ENCODE data around the gene UBXN7. TPM values are rescaled to one million over a fixed set of nuclear protein-coding genes. Genes with fewer than 3 reads are reported as not detected.
"Not testable (repeated sequence)": the region's sequence is repeated elsewhere in the genome, so short reads cannot be mapped to it uniquely, and the experiment has no call there.

Gene UBXN7
- polyA plus RNA-seq, 1 of the 3 experiments (the other 2 are of a cell fraction), result 6.4 TPM

DNA sequence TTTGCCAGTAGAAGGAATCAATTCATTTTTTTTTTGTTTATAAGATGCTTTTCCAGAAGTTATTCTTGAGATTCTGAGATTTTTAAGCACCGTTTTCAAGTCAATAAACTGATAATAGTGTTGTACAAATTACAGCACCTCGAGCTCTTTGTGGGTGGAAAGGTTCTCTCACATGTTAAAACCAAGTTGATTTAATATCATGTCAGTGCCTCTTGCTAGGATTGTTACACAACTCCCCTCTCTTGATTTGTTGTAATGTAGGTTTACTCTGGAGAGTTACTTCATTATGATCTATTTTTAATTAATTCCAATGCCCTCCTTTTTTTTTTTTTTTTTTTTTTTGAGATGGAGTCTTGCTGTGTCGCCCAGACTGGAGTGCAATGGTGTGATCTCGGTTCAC lies 25.8 kb upstream of the UBXN7 start:
- no peak overlapping the region for H2AFZ ChIP-seq (ENCODE audit: low read depth)
- no peaks in the 10 kb centered on the region for H3K36me3 ChIP-seq (replicated peaks in 1 of 2; ENCODE audit: control insufficient read depth in 1 of 2, insufficient read depth in 2 of 2, low read length in 1 of 2)
- TF ChIP-seq NRF1 (IDR thresholded peaks at IDR 0.05; ENCODE audit: low read depth, low read length) (no peak), CHD2 (IDR thresholded peaks at IDR 0.05; ENCODE audit: low read length, partially characterized antibody) (no peak), GABPA (IDR thresholded peaks at IDR 0.05; ENCODE audit: low read depth) (no peak), YY1 (IDR thresholded peaks at IDR 0.05; ENCODE audit: low read depth) (no peak), RAD21 (IDR thresholded peaks at IDR 0.05; ENCODE audit: low read length) (no peak), GATA2 (CRISPR knock-in tag; IDR thresholded peaks at IDR 0.05) (no peak), RXRA (IDR thresholded peaks at IDR 0.05; ENCODE audit: borderline replicate concordance, low read depth) (no peak), MEF2A (IDR thresholded peaks at IDR 0.05; ENCODE audit: borderline replicate concordance, low read depth) (no peak), JUND (IDR thresholded peaks at IDR 0.05) (no peak), NFIC (IDR thresholded peaks at IDR 0.05; ENCODE audit: borderline replicate concordance) (no peak), RFX5 (IDR thresholded peaks at IDR 0.05; ENCODE audit: low read length) (no peak), SMC3 (IDR thresholded peaks at IDR 0.05; ENCODE audit: low read depth, low read length) (no peak)
- TF ChIP-seq, protein P1, sequence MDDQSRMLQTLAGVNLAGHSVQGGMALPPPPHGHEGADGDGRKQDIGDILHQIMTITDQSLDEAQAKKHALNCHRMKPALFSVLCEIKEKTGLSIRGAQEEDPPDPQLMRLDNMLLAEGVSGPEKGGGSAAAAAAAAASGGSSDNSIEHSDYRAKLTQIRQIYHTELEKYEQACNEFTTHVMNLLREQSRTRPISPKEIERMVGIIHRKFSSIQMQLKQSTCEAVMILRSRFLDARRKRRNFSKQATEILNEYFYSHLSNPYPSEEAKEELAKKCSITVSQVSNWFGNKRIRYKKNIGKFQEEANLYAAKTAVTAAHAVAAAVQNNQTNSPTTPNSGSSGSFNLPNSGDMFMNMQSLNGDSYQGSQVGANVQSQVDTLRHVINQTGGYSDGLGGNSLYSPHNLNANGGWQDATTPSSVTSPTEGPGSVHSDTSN (IDR thresholded peaks at IDR 0.05), result no peak
- TF ChIP-seq, protein P2, sequence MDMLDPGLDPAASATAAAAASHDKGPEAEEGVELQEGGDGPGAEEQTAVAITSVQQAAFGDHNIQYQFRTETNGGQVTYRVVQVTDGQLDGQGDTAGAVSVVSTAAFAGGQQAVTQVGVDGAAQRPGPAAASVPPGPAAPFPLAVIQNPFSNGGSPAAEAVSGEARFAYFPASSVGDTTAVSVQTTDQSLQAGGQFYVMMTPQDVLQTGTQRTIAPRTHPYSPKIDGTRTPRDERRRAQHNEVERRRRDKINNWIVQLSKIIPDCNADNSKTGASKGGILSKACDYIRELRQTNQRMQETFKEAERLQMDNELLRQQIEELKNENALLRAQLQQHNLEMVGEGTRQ (IDR thresholded peaks at IDR 0.05; ENCODE audit: borderline replicate concordance, low read depth, low read length), result no peak
- TF ChIP-seq, protein P3, sequence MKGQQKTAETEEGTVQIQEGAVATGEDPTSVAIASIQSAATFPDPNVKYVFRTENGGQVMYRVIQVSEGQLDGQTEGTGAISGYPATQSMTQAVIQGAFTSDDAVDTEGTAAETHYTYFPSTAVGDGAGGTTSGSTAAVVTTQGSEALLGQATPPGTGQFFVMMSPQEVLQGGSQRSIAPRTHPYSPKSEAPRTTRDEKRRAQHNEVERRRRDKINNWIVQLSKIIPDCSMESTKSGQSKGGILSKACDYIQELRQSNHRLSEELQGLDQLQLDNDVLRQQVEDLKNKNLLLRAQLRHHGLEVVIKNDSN (IDR thresholded peaks at IDR 0.05; ENCODE audit: borderline replicate concordance, low read depth), result no peak
- TF ChIP-seq, protein P4, sequence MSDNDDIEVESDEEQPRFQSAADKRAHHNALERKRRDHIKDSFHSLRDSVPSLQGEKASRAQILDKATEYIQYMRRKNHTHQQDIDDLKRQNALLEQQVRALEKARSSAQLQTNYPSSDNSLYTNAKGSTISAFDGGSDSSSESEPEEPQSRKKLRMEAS (IDR thresholded peaks at IDR 0.05; ENCODE audit: low read depth), result no peak
- H4K20me1 ChIP-seq (ENCODE audit: insufficient read depth), result no peaks in the 10 kb centered on the region
- H3K9ac ChIP-seq, result no peak overlapping the region
- H3F3A ChIP-seq (replicated peaks; ENCODE audit: insufficient read depth), result peaks cover 13% of the 10 kb centered on the region
- H3K27ac ChIP-seq (ENCODE audit: low read depth in 2 of 2, low read length in 1 of 2), result no peak overlapping the region
- H3K27me3 ChIP-seq (ENCODE audit: insufficient read depth), result no peaks in the 10 kb centered on the region
- no peak overlapping the region for H3K4me2 ChIP-seq
- ChIA-PET POLR2A (no interaction called here), CTCF (no interaction called here)
- no peaks in the 10 kb centered on the region for H3K79me2 ChIP-seq (ENCODE audit: insufficient read depth)
- no peak overlapping the region for H3K4me3 ChIP-seq (ENCODE audit: low read depth in 2 of 2, low read length in 1 of 2)
- no peaks in the 10 kb centered on the region for H3K4me1 ChIP-seq (ENCODE audit: control insufficient read depth in 1 of 2, insufficient read depth in 2 of 2, low read depth in 1 of 2, low read length in 1 of 2)
- no peaks in the 10 kb centered on the region for H3K9me3 ChIP-seq
- WGBS (ENCODE audit: low lambda C conversion rate), result 86% methylated on average over 4 of the region's 4 CpGs
- H3K9me2 ChIP-seq, result no peaks in the 10 kb centered on the region
- DNase-seq, result no peak

DNA sequence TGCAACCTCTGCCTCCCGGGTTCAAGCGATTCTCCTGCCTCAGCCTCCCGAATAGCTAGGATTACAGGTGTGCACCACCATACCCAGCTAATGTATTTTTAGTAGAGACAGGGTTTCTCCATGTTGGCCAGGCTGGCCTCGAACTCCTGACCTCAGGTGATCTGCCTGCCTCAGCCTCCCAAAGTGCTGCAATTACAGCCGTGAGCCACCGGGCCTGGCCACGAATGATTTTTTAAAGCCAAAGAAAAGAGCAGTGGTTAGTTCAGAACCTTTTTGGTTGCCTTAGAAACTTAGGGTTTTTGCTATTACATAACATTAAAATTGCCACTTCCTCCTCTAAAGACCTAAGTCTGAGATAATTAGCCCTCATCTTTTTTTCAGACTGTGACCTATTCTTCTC lies 25.2 kb upstream of the UBXN7 start:
- H3K79me2 ChIP-seq (ENCODE audit: insufficient read depth); DNase-seq; H3K9me3 ChIP-seq; CTCF ChIA-PET; H3K36me3 ChIP-seq (replicated peaks in 1 of 2; ENCODE audit: control insufficient read depth in 1 of 2, insufficient read depth in 2 of 2, low read length in 1 of 2); H3K4me1 ChIP-seq (ENCODE audit: control insufficient read depth in 1 of 2, insufficient read depth in 2 of 2, low read depth in 1 of 2, low read length in 1 of 2); H4K20me1 ChIP-seq (ENCODE audit: insufficient read depth); H3K4me2 ChIP-seq; H3K9ac ChIP-seq; H3K27ac ChIP-seq (ENCODE audit: low read depth in 2 of 2, low read length in 1 of 2); H3K4me3 ChIP-seq (ENCODE audit: low read depth in 2 of 2, low read length in 1 of 2); H3K9me2 ChIP-seq; H2AFZ ChIP-seq (ENCODE audit: low read depth); H3K27me3 ChIP-seq (ENCODE audit: insufficient read depth); POLR2A ChIA-PET: not testable (repeated sequence)
- peaks cover 13% of the 10 kb centered on the region for H3F3A ChIP-seq (replicated peaks; ENCODE audit: insufficient read depth)
- 77% methylated on average over 7 of the region's 7 CpGs for WGBS (ENCODE audit: low lambda C conversion rate)

Measured in SK-N-SH (cell line).